ENCODE data around the gene KLK7.
"Not testable (repeated sequence)": the region's sequence is repeated elsewhere in the genome, so short reads cannot be mapped to it uniquely, and the experiment has no call there.

The KLK7 gene

DNA sequence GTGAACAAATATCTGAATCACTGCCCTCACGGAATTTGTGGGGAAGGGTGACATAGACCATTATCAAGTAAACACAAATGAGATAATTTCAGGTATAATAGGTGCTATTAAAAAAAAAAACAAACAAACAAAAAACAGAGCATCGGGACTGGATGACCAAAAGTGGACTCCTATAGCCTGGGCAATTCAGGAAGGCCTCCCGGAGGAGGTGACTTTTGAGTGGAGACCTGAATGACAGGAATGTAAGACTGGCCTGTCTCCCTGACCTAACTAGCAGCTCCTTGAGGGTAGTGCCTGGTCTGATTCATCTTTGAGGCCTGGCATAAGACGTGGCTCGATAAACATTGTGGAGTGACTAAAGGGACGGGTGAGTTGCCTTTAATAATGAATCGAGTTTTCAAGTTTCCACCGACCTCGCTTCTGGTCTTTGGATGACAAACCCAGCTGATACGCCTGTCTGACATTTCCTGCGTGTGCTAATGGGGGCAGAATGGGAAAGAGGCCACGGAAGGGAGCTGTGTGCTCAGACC lies 29.0 kb upstream of the KLK7 start:
- no peak for DNase-seq

DNA sequence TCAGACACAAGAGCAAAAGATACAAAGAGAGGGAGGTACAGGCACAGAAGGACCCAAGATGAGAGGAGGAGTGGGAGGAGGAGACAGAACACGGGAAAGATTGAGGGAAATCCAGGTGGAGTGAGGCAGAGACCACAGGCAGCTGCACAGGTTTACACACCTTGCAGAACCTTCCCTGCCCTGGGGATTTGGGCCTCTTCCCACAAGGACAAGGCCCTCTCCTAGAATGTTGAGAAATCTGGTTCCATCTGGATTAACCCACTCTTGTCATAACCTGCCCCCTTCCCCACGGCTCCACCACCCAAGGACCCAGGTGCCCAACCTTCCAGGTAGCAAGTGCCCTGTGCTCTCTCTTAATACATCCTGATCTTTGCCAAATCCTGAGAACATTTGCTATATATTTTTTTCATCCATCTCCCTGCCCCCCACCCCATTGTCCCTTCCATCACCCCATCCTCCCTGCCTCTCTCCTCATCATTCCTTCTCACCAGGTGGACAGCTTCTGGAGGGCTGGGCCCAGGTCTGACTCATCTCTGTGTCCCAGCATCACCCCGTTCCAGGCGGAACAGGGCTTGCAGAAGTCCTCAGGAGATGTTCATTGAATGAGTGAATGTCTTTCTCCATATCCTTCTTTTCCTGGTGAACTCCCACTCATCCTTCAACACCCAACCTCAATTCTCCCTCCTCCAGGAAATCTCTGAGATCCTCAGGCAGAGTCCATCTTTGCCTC lies 26.5 kb upstream of the KLK7 start:
- DNase-seq, result no peak

DNA sequence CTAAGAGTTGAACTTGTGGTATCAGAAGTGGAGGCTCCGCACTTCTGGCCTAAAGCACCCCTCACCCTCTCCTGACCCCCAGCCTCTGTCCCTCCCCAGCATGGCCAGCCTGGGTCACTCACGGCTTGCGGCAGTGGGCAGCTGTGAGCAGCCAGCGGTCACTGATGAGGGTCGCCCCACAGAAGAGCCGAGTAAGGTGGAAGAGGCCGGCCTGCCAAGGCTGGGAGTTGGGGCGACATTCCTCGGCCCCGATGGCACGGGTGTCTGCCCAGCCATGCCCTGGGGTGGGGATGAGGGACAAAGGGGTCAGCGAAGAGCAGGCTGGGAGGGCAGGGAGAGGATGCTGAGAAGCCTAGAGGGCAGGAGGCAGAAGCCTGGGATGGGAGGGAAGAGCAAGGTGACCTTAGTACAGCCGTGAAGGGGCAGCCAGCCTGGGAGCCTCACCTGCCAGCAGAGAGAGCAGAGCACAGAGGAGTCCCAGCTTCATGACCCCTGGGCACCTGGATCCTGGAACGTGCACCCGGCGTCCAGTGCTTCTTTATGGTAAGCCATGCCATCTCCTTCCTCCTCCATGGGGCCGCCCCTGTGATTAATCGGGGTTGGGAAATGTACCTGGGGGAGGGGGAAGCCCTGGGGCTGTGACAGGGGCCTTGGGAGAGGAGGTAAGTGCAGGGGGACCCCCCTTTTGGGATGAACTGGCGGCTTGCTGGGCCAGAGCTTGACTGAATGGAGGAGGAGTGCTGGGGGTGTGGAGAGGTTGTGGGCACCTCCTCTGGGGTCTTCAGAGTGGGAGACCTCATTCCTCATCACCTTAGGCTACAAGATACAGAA lies 25.6 kb upstream of the KLK7 start:
- DNase-seq, result no peak

DNA sequence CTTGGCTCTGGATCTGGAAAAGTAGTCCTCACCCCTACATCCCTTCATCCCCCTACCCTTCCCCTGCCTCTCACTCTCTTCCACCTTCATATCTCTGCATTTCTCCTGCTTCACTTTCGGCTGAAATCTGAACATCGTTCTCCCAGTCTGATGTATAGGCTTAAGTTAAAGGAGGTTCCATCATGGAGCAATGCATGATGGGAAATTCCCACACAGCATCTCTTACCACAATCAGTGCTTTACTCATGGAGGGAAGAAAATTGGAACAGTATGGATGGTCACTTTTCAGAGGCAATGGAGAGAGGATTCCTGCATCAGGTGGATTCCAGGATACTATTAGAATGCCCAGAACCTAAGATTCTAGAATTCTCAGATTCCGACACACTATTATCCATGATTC lies 23.8 kb upstream of the KLK7 start:
- DNase-seq, result no peak

DNA sequence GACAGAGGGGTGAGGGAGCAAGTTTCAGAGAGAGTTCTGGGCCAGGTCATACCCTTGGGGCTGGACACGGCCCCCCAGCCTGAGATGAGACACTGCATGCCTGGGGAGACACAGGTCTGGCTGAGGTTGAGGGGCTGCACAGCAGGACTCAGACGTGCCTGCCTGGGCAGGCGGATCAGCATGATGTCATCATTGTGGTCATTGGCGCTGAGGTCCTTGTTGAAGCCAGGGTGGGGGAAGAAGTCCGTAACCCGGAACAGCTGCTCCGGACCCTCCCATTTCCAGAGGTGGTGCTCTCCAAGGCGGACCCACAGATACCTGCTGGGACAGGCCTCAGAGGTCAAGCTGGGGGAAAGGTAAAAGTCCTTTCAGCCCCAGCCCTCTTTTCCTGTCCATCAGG lies 22.7 kb upstream of the KLK7 start:
- no peak for DNase-seq

DNA sequence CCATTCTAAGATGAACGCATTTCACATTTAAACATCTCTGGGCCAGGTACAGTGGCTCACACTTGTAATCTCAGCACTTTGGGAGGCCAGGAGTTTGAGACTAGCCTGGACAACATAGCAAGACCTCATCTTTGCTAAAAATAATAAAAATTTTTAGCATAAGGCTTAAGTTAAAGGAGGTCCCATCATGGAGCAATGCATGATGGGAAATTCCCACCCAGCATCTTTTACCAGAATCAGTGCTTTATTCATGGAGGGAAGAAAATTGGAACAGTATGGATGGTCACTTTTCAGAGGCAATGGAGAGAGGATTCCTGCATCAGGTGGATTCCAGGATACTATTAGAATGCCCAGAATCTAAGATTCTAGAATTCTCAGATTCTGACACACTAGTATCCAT lies 21.5 kb upstream of the KLK7 start:
- DNase-seq, result no peak

DNA sequence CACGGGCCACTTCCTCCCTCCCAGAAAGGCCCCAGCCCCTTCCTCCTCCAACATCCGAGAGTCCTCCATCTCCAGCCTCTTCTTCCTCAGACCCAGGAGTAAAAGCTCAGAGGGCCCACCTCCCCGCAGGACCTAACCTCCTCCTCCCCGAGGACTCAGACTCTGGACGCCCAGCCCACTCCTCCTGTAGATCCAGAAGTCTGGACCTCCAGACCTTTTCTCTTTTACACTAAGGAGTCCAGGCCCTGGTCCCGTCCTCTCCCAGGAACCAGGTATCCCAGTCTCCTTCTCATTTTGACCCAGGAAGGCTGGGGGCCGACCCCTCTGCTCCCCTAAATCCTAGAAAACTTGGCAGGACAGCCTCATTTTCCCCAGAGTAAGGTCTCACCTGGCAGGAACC lies 19.6 kb upstream of the KLK7 start:
- DNase-seq, result no peak

DNA sequence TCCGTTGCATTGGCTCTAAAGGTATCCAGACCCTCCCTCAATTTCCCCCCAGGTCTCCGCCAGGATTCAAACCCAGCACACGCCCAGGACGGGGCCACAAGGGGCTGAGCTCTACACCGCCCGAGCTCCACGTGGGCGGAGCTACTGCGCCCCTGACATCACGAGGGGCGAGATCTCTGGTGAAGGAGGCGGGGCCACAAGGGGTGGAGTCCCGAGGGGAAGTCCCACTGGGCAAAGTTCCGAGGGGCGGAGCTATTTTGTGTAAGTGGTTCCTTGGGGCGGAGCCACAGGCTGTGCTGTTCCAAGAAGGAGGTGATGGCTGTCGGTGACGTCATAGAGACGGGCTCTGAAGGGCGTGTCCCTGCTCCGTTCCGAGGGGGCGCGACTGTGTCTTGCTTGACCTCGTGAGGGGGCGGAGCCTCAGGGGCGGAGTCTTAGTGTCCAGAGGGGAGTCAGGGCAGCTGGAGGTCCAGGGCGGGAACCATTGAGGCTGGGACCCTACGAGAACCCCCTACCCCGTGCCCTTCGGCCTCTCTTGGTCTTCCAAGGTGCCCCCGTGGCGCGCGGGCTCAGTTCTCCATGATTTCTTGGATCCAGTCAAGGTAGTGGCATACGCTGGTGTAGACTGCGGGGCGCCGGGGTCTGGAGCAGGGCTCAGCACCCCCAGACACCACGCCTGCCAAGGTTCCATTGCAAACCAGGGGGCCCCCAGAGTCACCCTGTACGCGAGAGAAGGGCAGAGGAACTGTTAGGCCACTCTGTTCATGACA lies 19.0 kb upstream of the KLK7 start:
- DNase-seq, result no peak

DNA sequence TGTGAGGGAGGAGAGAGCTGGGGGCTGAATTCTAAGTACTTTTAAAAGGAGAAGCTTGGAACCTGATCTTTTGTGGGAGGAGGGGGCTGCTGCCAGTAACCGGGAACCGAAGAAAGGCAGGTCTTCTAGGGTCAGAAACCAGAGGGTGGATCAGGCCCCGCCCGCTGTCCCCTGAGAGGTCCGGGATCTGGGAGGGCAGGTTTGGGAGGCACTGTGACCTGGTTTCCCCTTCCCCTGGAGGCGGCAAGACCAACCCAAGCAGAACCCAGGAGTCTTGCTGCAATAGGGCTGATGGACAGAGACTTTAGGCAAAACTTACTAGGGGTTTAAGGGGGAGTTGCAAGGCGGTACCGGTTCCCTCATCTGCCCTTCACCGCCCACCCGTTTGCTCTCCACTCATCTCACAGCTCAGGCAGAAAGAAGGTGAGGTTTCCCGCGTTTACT lies 18.4 kb upstream of the KLK7 start:
- DNase-seq, result peak; percentile 50

DNA sequence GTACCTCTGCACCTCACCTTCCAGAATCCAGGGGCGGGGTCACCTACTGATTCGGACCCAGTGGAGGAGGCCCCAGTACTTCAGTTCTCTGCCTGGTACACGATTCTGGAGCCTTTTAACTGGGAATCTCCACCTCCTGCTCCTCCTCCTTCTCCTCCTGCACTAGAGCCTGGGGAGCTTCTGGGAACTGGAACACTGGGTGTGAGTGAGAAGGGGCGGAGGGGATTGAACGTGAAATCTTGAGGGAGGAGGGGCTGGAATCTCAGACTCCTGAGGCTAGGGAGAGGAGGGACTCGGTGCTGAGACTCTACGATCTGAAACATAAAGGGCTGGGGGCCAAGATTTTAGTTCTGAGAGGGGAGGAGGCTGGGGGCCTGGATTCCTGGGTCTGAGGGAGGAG lies 17.8 kb upstream of the KLK7 start, which contains the start of gene KLK8:
TSS of gene KLK8 (minus strand) at position 90 of the 400 bp plus-strand sequence. CDS start 437 bp downstream, outside the sequence.
- peak; percentile 35 for DNase-seq

DNA sequence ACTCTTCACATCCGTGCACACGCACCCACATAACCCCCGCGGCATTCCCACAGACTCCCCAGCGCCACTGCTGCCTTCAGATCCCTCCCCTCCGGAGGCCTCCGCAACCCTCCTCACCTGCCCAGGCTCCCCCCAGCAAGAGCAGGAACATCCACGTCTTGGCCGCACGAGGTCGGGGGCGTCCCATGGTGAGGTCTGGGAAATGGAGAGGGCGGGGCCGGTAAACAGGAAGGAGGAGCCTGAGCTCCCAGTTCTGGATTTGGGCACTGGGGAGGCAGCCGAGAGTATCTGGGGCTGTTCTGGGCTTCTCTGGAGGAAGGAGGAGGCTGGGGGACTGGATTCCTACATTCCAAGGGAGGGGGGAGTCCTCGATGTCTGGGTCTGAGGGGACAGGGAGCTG lies 17.3 kb upstream of the KLK7 start:
- no peak for DNase-seq

DNA sequence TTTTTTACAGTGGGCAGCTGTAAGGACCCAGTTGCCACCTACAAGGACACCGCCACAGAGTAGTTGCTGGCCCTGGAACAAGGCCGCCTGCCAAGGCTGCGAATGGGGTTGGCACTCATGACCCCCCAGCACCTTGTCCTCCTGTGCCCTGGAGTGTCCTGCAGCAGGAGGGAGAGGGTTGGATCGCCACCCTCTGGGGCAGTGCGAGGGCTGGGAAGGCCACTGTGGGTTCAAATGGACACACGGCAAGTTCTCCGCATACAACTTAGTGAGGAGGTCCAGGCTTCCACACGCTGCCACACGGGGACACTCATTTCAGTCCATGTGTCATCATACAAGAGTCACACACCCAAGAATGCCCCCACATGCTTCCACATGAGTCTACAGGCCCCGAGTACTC lies 16.7 kb upstream of the KLK7 start:
- DNase-seq, result no peak

DNA sequence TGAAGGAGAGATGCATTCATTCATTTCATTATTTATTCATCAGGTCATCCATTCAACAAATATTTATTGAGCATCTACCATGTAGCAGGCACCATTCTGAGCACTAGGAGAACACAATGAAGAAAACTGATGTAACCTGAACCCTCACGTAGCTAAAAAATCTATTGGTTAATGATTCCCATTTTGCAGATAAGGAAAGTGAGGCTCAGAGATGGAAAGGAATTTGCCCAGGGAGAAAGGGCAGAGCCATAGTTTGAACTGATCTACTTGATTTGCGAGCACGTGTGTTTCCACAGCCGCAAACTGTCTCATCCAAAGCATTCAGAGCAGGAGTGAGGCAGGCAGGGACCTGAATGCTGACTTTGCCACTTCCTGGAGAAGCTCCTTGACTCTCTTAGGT lies 15.0 kb upstream of the KLK7 start:
- no peak for DNase-seq

DNA sequence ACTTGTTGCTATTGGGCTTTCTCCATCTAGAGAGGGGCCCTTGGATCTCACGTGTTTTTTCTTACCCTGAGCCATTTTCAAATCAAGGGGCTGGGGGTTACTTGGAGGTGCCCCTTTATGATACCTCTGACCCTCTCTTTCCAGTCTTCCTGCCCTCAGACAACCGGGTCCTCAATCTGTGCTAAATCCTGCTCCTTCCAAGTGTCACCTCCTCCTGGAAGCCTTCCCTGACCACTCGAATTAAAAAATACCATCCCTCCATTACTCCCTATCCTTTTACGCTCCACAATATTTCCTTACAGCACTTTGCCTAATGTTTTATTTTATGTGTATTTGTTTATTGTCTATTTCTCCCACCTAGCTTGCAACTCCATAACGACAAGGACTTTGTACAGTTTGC lies 14.3 kb upstream of the KLK7 start:
- DNase-seq, result no peak

DNA sequence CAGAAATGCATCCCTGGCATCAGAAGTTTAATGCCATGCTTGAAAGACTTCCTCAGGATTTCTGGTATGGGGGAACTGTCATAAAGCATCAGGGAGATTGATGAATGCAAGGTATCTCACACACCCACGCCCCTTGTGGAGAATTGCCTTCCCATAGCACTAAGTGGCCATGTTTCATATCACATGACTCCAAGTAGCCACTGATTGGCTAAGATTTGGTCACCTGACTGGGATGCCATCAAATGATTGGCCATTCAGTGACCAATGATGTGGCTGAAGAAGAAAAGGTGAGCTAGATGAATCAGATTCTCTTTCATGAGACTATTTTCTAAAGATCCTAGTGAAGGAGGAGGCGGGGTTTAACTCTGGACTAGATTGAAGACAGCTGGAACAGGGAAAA lies 10.4 kb upstream of the KLK7 start:
- no peak for DNase-seq

DNA sequence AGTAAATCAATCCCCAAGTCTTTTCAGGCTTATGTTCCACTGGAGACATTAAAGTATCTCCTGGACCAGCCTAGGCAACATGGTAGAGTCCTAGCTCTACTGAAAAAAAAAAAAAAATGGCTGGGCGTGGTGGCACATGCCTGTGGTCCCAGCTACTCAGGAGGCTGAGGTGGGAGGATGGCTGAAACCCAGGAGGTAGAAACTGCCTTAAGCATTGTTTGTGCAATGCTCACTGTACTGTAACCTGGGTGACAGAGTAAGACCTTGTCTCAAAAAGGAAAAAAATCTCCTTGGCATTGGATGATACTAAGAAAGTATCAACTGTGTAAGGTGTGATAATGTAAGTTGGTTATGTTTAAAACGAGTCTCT lies 8.9 kb upstream of the KLK7 start:
- no peak for DNase-seq

DNA sequence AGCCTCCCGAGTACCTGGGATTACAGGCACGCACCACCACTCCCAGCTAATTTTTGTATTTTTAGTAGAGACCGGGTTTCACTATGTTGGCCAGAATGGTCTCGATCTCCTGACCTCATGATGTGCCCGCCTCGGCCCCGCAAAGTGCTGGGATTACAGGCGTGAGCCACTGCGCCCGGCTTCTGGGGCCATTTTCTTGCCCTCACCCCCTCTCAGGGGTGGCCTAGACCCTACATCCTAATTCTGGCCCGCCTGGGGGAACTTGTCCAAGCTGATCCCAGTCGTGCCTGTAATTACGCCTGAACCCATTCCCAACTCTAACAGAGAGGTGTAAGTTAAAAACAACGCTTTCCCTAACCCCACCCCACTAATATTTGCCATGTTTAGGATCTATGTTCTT lies 699 bp upstream of the KLK7 start:
- not testable (repeated sequence) for DNase-seq

DNA sequence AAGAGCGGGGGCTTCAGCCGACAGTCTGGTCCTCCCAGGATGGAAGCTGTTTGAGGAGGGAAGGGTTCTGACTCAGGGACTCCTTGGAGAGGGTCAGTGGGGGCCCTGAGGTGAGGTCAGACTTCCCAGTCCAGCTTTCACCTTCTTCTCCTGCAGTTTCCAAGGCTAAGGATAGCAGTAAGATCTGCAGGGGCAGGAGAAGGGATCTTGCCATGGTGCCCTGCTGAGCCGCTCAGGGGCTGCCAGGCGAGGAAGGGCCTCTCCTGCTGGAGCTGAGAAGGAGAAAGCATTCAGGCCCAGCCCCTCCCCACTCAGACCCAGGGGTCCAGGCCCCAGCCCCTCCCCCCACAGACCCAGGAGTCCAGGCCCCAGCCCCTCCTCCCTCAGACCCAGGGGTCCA lies 1.5 kb downstream of the KLK7 start:
- DNase-seq, result no peak

DNA sequence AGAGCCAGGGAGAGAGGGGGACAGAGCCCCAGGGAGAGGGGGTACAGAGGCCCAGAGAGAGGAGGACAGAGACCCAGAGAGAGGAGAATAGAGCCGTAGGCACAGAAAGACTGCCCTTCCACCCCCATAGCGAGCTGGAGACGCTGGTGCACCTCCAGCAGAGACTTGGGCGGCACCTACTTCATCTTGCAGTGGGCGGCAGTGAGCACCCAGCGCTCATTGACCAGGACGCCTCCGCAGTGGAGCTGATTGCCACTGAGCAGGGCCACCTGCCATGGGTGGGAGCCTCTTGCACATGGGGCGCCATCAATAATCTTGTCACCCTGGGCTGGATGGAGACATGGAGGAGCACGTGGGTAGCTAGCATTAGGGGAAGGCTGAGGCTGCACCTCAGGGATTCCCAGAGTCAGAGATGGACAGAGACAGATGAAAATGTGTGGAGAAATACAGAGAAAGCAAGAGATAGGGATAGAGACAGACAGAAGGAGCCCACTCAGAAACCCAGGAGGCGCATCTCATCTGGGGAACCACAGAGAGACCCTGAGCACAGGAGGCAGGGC lies 2.0 kb downstream of the KLK7 start:
- DNase-seq, result no peak

DNA sequence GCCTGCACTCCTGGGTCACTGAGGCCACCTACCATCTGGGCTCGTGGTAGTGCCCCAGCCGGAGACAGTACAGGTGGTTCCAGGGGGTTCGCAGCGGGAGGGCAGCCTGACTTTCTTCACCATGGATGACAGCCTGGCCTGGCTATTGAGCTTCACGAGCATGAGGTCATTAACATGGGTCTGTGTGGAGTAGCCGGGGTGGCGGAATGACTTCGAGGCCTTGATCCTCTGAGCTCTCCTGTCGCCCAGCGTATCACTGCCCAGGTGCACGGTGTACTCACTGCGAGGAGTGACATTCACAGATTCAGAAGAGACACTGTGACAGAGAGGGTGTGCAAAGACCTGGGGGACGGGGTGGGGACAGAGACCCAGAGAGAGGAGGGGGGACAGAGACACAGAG lies 3.5 kb downstream of the KLK7 start:
- no peak for DNase-seq

DNA sequence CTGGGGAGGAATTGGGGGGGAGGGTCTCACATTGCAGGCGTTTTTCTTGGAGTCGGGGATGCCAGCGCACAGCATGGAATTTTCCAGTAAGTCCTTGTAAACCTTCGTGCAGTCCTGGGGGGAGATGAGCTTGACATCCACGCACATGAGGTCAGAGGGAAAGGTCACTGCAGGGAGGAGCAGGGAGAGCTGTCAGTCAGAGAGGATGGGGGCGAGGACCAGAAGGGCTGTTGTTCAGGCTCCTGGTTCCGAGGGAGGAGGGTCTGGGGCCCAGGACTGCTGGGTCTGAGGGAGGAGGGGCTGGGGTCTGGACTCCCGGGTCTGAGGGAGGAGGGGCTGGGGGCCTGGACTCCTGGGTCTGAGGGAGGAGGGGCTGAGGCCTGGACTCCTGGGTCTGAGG lies 4.0 kb downstream of the KLK7 start:
- no peak for DNase-seq

DNA sequence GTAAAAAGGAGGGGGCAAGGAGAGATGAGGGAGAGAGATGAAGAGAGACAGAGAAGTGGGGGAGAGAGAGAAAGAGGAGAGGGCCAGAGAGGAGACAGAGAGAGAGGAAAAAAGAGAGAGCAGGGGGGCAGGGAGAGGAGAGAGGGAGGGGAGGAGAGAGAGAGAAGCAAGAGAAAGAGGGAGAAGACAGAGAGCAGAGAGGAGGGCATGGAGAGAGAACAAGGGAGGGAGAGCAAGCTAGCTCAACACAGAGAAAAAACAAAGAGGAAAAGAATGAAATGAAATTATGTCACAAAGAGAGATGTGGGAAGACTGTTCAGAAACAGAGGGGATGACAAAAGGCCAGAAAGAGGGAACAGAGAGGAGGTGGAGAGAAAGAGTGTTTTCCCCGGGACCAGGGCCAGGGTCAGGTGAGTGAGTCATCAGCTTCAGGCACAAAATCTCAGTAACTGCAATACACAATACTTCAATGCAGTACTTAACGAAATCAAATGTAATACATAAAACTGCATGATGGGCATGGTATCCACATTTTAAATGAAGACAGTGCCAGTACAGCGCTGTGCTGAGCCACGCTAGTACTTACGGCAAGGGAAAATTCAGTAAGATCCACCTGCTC lies 4.8 kb downstream of the KLK7 start:
- no peak for DNase-seq
